ENCODE data around the gene PARD3.

GRCh38 chr10:34292194-34292565, 522.9 kb downstream of the PARD3 start:
- TF ChIP-seq CTCF (IDR thresholded peaks at IDR 0.05) (no peak), POLR2A (IDR thresholded peaks at IDR 0.05) (no peak)
